Large intestine (tissue), 3 donors: Measurements from ENCODE around the gene SLC6A11. TPM values are rescaled to one million over a fixed set of nuclear protein-coding genes. Genes with fewer than 3 reads are reported as not detected.

ENCODE experiments used
- DNase-seq, 2 donors: peaks; one replicate each; pipeline versions ENCODE4 v3.0.0 to v3.0.0-alpha.2; 2013
- H3K27ac ChIP-seq: one replicate; pipeline ENCODE4 v1.5.1; 2013; ENCODE audit warnings: low read length
- H3K27me3 ChIP-seq: 2 replicates; pipeline ENCODE4 v1.6.1; 2013; ENCODE audit warnings: low read length; ENCODE audit not compliant: control insufficient read depth, insufficient read depth
- H3K36me3 ChIP-seq: 2 replicates; pipeline ENCODE4 v1.6.1; 2013; ENCODE audit warnings: low read length; ENCODE audit not compliant: control insufficient read depth, insufficient read depth
- H3K4me1 ChIP-seq: one replicate; pipeline ENCODE4 v1.6.1; 2013; ENCODE audit warnings: low read length; ENCODE audit not compliant: control insufficient read depth, insufficient read depth
- H3K4me3 ChIP-seq: one replicate; pipeline ENCODE4 v1.5.1; 2013; ENCODE audit warnings: low read length
- H3K9me3 ChIP-seq: one replicate; pipeline ENCODE4 v1.6.1; 2013; ENCODE audit warnings: mild to moderate bottlenecking, low read depth, low read length, moderate library complexity; ENCODE audit not compliant: control insufficient read depth
- WGBS: methylation state at CpG from one replicate; pipeline ENCODE4 v1.1.5; 2013; ENCODE audit warnings: low lambda C conversion rate; ENCODE audit not compliant: insufficient coverage; 5-methylcytosine and 5-hydroxymethylcytosine counted together
- polyA plus RNA-seq: library from polyadenylated mRNA; unstranded; fragments of 120-200 nt; gene quantifications from one replicate; pipeline ENCODE4 v1.2.1, GENCODE V29; 2013

The SLC6A11 gene
- polyA plus RNA-seq, 1 donor: 0.07 TPM

- H3K9me3 ChIP-seq: no peaks in the 10 kb centered on the region
- H3K27ac ChIP-seq: no peak overlapping the region
- H3K27me3 ChIP-seq: no peaks in the 10 kb centered on the region
- no peaks in the 10 kb centered on the region for H3K4me1 ChIP-seq
- no peak for DNase-seq
- no peak overlapping the region for H3K4me3 ChIP-seq
- whole genome bisulfite sequencing: 60% methylated on average over 2 of the region's 7 CpGs
- H3K36me3 ChIP-seq: no peaks in the 10 kb centered on the region
These were observed 67.6 kb downstream of the SLC6A11 start for GRCh38 chr3:10883478-10884234.

GRCh38 chr3:10887015-10887414 is 71.0 kb downstream of the SLC6A11 start:
- no peaks in the 10 kb centered on the region for H3K27me3 ChIP-seq
- DNase-seq: peak in 1 of 2 donors; percentile 6
- H3K27ac ChIP-seq: no peak overlapping the region
- no peaks in the 10 kb centered on the region for H3K36me3 ChIP-seq
- WGBS: 91% methylated on average over 1 of the region's 1 CpG
- H3K9me3 ChIP-seq: no peaks in the 10 kb centered on the region
- H3K4me3 ChIP-seq: no peak overlapping the region
- H3K4me1 ChIP-seq: no peaks in the 10 kb centered on the region

DNA sequence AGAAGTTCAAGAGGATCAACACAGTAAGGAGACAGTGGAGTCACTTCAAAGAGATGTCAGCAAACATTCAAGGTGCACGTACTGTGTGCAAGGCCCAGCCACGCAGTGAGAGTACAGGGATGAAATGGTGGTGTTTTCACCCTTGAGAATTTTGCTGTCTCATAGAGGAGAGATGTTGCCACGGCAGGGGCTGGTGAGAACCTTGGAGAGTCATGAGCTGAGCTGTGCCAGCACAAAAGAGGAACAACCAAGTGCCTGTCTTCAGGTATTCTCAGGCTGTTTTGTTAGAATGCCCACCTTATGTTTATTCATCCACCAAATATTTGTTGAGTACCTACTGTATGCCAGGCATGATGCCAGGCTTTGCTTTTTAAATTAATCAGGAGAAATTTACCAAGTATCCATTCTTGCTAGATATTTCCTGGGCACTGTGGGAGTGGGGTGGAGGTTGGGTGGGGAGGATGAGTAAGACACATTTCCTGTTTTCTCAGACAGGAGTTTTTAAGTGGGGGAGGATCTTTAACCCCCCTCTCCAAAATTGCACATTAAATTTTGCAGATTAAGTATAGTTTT is 72.6 kb downstream of the SLC6A11 start:
- H3K36me3 ChIP-seq: no peaks in the 10 kb centered on the region
- no peaks in the 10 kb centered on the region for H3K27me3 ChIP-seq
- WGBS: no CpG with 5 or more reads among the region's 3 CpGs
- no peak overlapping the region for H3K4me3 ChIP-seq
- H3K27ac ChIP-seq: no peak overlapping the region
- no peak for DNase-seq
- H3K9me3 ChIP-seq: no peaks in the 10 kb centered on the region
- no peaks in the 10 kb centered on the region for H3K4me1 ChIP-seq

DNA sequence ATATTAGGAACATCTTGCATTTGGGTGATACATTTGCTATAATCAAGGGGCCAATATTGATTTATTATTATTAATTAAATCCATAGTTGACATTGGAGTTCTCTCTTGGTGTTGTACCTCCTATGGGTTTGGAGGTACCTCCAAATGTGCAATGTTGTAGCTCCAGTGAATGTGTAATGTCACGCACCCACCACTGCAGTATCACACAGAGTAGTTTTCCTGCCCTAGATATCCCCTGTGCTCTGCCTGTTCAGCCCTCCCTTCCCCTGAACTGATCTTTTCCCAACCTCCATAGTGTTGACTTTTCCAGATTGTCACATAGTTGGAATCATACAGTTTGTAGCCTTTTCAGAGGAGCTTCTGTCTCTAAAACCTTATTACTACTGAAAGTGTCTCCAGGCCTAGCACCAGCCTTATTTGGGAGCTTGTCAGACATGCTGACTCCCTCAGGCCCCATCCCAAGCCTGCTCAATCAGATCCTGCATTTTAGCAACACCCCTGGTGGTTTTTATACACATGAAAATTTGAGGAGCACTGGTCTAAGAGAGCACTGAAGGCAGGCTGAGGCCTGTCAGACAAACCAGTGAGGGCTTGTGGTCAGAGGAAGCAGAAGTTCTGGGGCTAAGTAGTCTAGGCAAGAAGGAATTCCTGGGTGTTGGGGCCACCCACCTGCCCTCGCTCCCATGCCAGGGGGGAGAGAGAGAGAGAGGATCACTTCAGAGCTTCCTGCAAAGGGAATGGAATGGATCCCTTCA is 73.4 kb downstream of the SLC6A11 start:
- no peak for DNase-seq
- WGBS: no CpG with 5 or more reads among the region's 2 CpGs

DNA sequence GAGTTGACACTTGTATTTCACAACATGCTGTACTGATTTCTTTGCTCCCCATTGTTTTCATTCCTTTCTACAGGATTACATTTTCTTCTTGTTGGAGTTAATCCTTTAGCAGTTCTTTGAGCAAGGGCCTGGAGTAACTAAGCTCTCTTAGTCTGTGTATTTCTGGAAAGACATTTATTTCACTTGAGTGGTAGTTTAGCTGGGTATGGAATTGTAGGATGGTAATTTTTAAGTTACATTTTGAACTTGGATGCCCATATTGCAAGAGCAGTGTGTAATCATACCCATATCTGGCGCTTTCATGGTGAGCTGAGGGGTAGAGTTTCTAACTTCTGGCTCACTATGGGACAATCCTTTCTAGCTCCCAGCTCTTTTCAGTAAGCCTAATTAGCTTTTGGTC is 74.6 kb downstream of the SLC6A11 start:
- no peak overlapping the region for H3K27ac ChIP-seq
- H3K9me3 ChIP-seq: no peaks in the 10 kb centered on the region
- WGBS: no CpG with 5 or more reads among the region's 1 CpG
- no peak for DNase-seq
- no peak overlapping the region for H3K4me3 ChIP-seq
- H3K36me3 ChIP-seq: no peaks in the 10 kb centered on the region
- H3K4me1 ChIP-seq: no peaks in the 10 kb centered on the region
- H3K27me3 ChIP-seq: no peaks in the 10 kb centered on the region

More for the DNA sequence above, 73.4 kb downstream of the SLC6A11 start:
- no peak overlapping the region for H3K4me3 ChIP-seq
- no peaks in the 10 kb centered on the region for H3K9me3 ChIP-seq
- H3K4me1 ChIP-seq: no peaks in the 10 kb centered on the region
- H3K27ac ChIP-seq: no peak overlapping the region
- H3K27me3 ChIP-seq: no peaks in the 10 kb centered on the region
- no peaks in the 10 kb centered on the region for H3K36me3 ChIP-seq

GRCh38 chr3:10892622-10893021 is 76.6 kb downstream of the SLC6A11 start:
- H3K27me3 ChIP-seq: no peaks in the 10 kb centered on the region
- WGBS: no CpG with 5 or more reads among the region's 5 CpGs
- H3K9me3 ChIP-seq: no peaks in the 10 kb centered on the region
- H3K27ac ChIP-seq: no peak overlapping the region
- no peak overlapping the region for H3K4me3 ChIP-seq
- no peaks in the 10 kb centered on the region for H3K36me3 ChIP-seq
- no peak for DNase-seq
- no peaks in the 10 kb centered on the region for H3K4me1 ChIP-seq

DNA sequence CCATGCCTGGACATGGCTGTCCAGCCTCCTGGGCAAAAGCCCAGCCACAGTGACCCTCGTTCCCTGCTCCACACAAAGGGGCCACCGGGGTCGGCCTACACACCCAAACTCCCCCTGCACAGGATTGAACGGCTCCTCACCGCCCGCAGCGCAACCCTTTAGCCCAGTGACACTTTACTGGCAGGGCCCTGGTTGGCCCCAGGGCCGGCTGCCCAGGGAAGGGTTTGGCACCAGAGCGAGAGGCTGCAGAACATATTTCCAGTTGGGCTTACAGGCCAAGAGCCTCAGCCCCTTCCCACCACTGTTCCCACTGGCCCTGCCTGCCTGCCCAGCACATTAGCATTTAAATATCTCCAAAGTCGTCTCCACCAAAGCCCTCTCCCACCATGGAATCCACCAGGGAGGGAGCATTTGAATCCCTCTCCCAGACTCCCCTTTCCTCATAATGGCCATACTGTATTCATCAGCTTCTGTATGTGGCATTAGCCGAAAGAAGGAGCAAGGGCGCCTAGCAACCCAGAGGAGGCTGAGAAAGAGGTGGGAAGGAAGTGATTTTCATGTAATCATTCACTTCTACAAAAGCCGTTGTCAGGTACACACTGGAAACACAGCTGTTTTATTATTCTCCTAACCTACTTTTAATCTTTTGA is 85.4 kb downstream of the SLC6A11 start:
- no peaks in the 10 kb centered on the region for H3K36me3 ChIP-seq
- no peaks in the 10 kb centered on the region for H3K27me3 ChIP-seq
- no peak overlapping the region for H3K4me3 ChIP-seq
- no peak overlapping the region for H3K27ac ChIP-seq
- DNase-seq: no peak
- no CpG with 5 or more reads among the region's 13 CpGs for WGBS
- no peaks in the 10 kb centered on the region for H3K4me1 ChIP-seq
- no peaks in the 10 kb centered on the region for H3K9me3 ChIP-seq

- H3K27ac ChIP-seq: no peak overlapping the region
- H3K9me3 ChIP-seq: peaks cover 11% of the 10 kb centered on the region
- DNase-seq: no peak
- H3K27me3 ChIP-seq: no peaks in the 10 kb centered on the region
- 100% methylated on average over 1 of the region's 1 CpG for WGBS
- H3K36me3 ChIP-seq: no peaks in the 10 kb centered on the region
- H3K4me1 ChIP-seq: no peaks in the 10 kb centered on the region
- no peak overlapping the region for H3K4me3 ChIP-seq
These were observed 91.2 kb downstream of the SLC6A11 start for GRCh38 chr3:10907262-10907661.

GRCh38 chr3:10910367-10910766 is 94.3 kb downstream of the SLC6A11 start:
- H3K27me3 ChIP-seq: no peaks in the 10 kb centered on the region
- H3K9me3 ChIP-seq: peaks cover 11% of the 10 kb centered on the region
- no CpG with 5 or more reads among the region's 3 CpGs for WGBS
- H3K27ac ChIP-seq: no peak overlapping the region
- no peaks in the 10 kb centered on the region for H3K4me1 ChIP-seq
- no peak overlapping the region for H3K4me3 ChIP-seq
- H3K36me3 ChIP-seq: no peaks in the 10 kb centered on the region
- no peak for DNase-seq

DNA sequence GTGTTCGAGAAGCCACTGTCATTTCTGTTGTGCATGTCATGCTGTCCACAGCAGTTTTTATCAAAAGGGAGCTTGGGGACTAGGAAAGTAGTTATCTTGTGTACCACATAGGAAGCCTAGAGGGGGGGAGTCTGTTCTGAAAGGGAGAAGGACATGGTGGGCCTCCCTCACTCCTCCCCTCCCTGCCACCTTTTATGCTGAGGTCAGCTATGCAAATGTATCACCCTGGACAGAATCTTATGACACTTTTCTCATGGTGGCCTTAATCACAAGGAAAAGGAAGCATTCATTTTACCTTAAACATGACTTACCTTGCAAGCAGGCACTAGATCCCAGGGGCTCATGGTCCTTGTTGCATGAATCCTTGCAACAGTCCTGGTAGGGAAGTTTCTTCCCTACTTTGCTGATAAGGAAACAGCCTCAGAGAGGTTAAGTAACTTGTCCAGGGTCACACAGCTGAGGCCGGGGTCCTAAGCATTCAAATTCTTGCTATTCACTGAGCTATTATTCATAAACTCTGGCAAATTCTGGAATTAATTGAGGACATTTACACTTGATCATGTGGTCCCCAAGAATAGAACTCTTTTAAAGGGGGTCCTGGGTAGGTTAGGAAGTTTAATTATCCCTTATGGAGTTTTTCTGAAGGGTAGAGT is 95.4 kb downstream of the SLC6A11 start:
- WGBS: no CpG with 5 or more reads among the region's 2 CpGs
- peaks cover 11% of the 10 kb centered on the region for H3K9me3 ChIP-seq

More for the DNA sequence above, 95.4 kb downstream of the SLC6A11 start:
- Histone ChIP-seq H3K4me1 (no peaks in the 10 kb centered on the region), H3K4me3 (no peak overlapping the region), H3K27ac (no peak overlapping the region), H3K36me3 (no peaks in the 10 kb centered on the region), H3K27me3 (no peaks in the 10 kb centered on the region)
- DNase-seq: no peak
